H1 (cell line): Measurements from ENCODE around the gene NELFA. TPM values are rescaled to one million over a fixed set of nuclear protein-coding genes. Genes with fewer than 3 reads are reported as not detected.

ENCODE experiments used
- CTCF ChIA-PET: fragments of 300-600 bp; sonication (Branson Sonifier 250); formaldehyde crosslinking; loops from one replicate; lab custom pipeline; 2021; ENCODE audit not compliant: partially characterized antibody; lab: Charles Lee
- POLR2A ChIA-PET: fragments of 300-600 bp; sonication (Branson Sonifier 250); formaldehyde crosslinking; loops from one replicate; lab custom pipeline; 2021; ENCODE audit warnings: inconsistent platforms; ENCODE audit not compliant: partially characterized antibody; lab: Charles Lee
- DNase-seq, 2 experiments: peaks; one replicate each; pipeline versions ENCODE4 v3.0.0 to v3.0.0-alpha.2; 2010 to 2022; ENCODE audit warnings: low spot score in 2 of 2, low read depth in 1 of 2, mixed read lengths in 1 of 2
- FAIRE-seq: peaks from 2 replicates; lab custom pipeline; 2011; peaks lifted over from hg19 to GRCh38; lab: Jason Lieb, UNC
- H2AFZ ChIP-seq: 2 replicates; pipeline ENCODE4 v1.8.1; 2012; ENCODE audit warnings: low read length, inconsistent platforms
- H2AK5ac ChIP-seq: 2 replicates; pipeline ENCODE4 v1.6.1; 2013; ENCODE audit warnings: low read depth, low read length
- H2BK120ac ChIP-seq: replicated peaks from 2 replicates; pipeline ENCODE3; 2013; ENCODE audit warnings: low read depth, low read length, inconsistent platforms
- H2BK12ac ChIP-seq: 2 replicates; pipeline ENCODE4 v1.6.1; 2013; ENCODE audit warnings: low read depth, low read length
- H2BK15ac ChIP-seq: 2 replicates; pipeline ENCODE4 v1.6.1; 2013; ENCODE audit warnings: low read length
- H2BK20ac ChIP-seq: 2 replicates; pipeline ENCODE4 v1.6.1; 2013; ENCODE audit warnings: low read length
- H2BK5ac ChIP-seq: 2 replicates; pipeline ENCODE4 v1.6.1; 2013; ENCODE audit warnings: low read depth, low read length
- H3K14ac ChIP-seq: 2 replicates; pipeline ENCODE4 v1.6.1; 2013; ENCODE audit warnings: inconsistent platforms; ENCODE audit not compliant: insufficient read length
- H3K18ac ChIP-seq: 2 replicates; pipeline ENCODE4 v1.6.1; 2013; ENCODE audit warnings: low read length; ENCODE audit errors: extremely low read depth
- H3K23ac ChIP-seq: 2 replicates; pipeline ENCODE4 v1.6.1; 2013; ENCODE audit warnings: inconsistent platforms; ENCODE audit not compliant: insufficient read length
- H3K23me2 ChIP-seq: 2 replicates; pipeline ENCODE4 v1.6.1; 2013; ENCODE audit warnings: low read depth, low read length
- H3K27ac ChIP-seq: 2 replicates; pipeline ENCODE4 v1.6.1; 2011; ENCODE audit warnings: low read depth, low read length, inconsistent platforms
- H3K27me3 ChIP-seq, 4 experiments: replicated peaks in 1 of 4; 1 replicate in 1 of 4; 2 replicates in 3 of 4; pipeline versions ENCODE4 v1.6.1 to v1.8.1; 2011 to 2013; ENCODE audit warnings: low read length in 3 of 4, mild to moderate bottlenecking in 3 of 4, inconsistent platforms in 2 of 4, mixed read lengths in 2 of 4, moderate library complexity in 1 of 4; ENCODE audit not compliant: control insufficient read depth in 3 of 4, insufficient read depth in 3 of 4; ENCODE audit errors: extremely low read depth in 1 of 4
- H3K36me3 ChIP-seq, 4 experiments: 2 replicates each; pipeline versions ENCODE4 v1.6.1 to v1.8.1; 2011 to 2013; ENCODE audit warnings: mild to moderate bottlenecking in 4 of 4, low read length in 3 of 4, moderate library complexity in 2 of 4, control low read depth in 1 of 4, inconsistent platforms in 1 of 4; ENCODE audit not compliant: insufficient read depth in 4 of 4, control insufficient read depth in 2 of 4
- H3K4ac ChIP-seq: replicated peaks from 2 replicates; pipeline ENCODE3; 2013; ENCODE audit warnings: low read length, low read depth, mixed read lengths, inconsistent platforms; ENCODE audit not compliant: insufficient read length
- H3K4me1 ChIP-seq, 4 experiments: replicated peaks in 1 of 4; 1 replicate in 1 of 4; 2 replicates in 3 of 4; pipeline versions ENCODE4 v1.6.1 to v1.8.1; 2011 to 2013; ENCODE audit warnings: low read length in 3 of 4, inconsistent platforms in 2 of 4, mixed read lengths in 1 of 4; ENCODE audit not compliant: insufficient read depth in 4 of 4, control insufficient read depth in 3 of 4
- H3K4me2 ChIP-seq, 2 experiments: 2 replicates each; pipeline versions ENCODE4 v1.6.1 to v1.8.1; 2011 to 2013; ENCODE audit warnings: low read depth in 2 of 2, low read length in 2 of 2, control low read depth in 1 of 2, inconsistent platforms in 1 of 2, mild to moderate bottlenecking in 1 of 2; ENCODE audit not compliant: insufficient read depth in 1 of 2
- H3K4me3 ChIP-seq, 4 experiments: fragments of 200-600, 300-600 bp in 1 of 4; sonication (generic), shearing (Covaris generic), sonication (Bioruptor Twin) in 1 of 4; 2 replicates each; pipeline versions ENCODE4 v1.5.1 to v1.8.1; 2011 to 2016; ENCODE audit warnings: low read length in 4 of 4, low read depth in 3 of 4, control low read depth in 2 of 4, inconsistent platforms in 2 of 4, mild to moderate bottlenecking in 2 of 4, mixed read lengths in 1 of 4, moderate library complexity in 1 of 4; ENCODE audit not compliant: insufficient read depth in 2 of 4; ENCODE audit errors: extremely low read depth in 1 of 4
- H3K56ac ChIP-seq: replicated peaks from 2 replicates; pipeline ENCODE3; 2013; ENCODE audit warnings: low read depth, mild to moderate bottlenecking, mixed read lengths, low read length, inconsistent platforms; ENCODE audit not compliant: insufficient read length
- H3K79me1 ChIP-seq: 2 replicates; pipeline ENCODE4 v1.6.1; 2013; ENCODE audit warnings: low read depth, low read length, control low read depth
- H3K79me2 ChIP-seq, 2 experiments: 2 replicates each; pipeline versions ENCODE4 v1.6.1 to v1.8.1; 2012 to 2013; ENCODE audit warnings: low read length in 2 of 2, mild to moderate bottlenecking in 2 of 2, inconsistent platforms in 1 of 2; ENCODE audit not compliant: insufficient read depth in 2 of 2, control insufficient read depth in 1 of 2
- H3K9ac ChIP-seq, 4 experiments: replicated peaks in 1 of 4; 1 replicate in 1 of 4; 2 replicates in 3 of 4; pipeline versions ENCODE4 v1.6.1 to v1.8.1; 2011 to 2013; ENCODE audit warnings: low read depth in 3 of 4, low read length in 3 of 4, control low read depth in 2 of 4, mild to moderate bottlenecking in 2 of 4, moderate library complexity in 2 of 4, inconsistent platforms in 1 of 4; ENCODE audit errors: extremely low read depth in 1 of 4
- H3K9me3 ChIP-seq, 2 experiments: 2 replicates each; pipeline versions ENCODE4 v1.6.1 to v1.8.1; 2012 to 2013; ENCODE audit warnings: mild to moderate bottlenecking in 2 of 2, moderate library complexity in 2 of 2, control low read depth in 1 of 2, inconsistent platforms in 1 of 2, low read depth in 1 of 2, low read length in 1 of 2, mixed read lengths in 1 of 2; ENCODE audit not compliant: insufficient read depth in 2 of 2
- H4K20me1 ChIP-seq, 2 experiments: replicated peaks in 1 of 2; 2 replicates each; pipeline versions ENCODE3 to v1.8.1; 2011 to 2013; ENCODE audit warnings: inconsistent platforms in 2 of 2, low read length in 2 of 2, mild to moderate bottlenecking in 1 of 2; ENCODE audit not compliant: insufficient read depth in 2 of 2, control insufficient read depth in 1 of 2
- H4K5ac ChIP-seq: 2 replicates; pipeline ENCODE4 v1.6.1; 2013; ENCODE audit warnings: low read length, low read depth, mixed read lengths, inconsistent platforms; ENCODE audit not compliant: insufficient read length
- H4K8ac ChIP-seq: 2 replicates; pipeline ENCODE4 v1.8.0; 2013; ENCODE audit warnings: mild to moderate bottlenecking, moderate library complexity, low read length, inconsistent platforms; ENCODE audit not compliant: insufficient read depth; ENCODE audit errors: extremely low read depth
- H4K91ac ChIP-seq: replicated peaks from 2 replicates; pipeline ENCODE3; 2013; ENCODE audit warnings: low read length, mixed read lengths, inconsistent platforms; ENCODE audit not compliant: insufficient read length
- CREB1 ChIP-seq: IDR thresholded peaks from 2 replicates; pipeline ENCODE4 v1.6.1; 2012; ENCODE audit warnings: inconsistent platforms
- WGBS, 2 experiments: shearing (Covaris generic) in 1 of 2; methylation state at CpG; one replicate each; pipeline versions ENCODE4 v1.1.6 to v1.1.7; 2013 to 2015; ENCODE audit warnings: low lambda C conversion rate in 2 of 2, mixed read lengths in 2 of 2, inconsistent platforms in 1 of 2, low coverage in 1 of 2, missing lambda C conversion rate in 1 of 2; ENCODE audit not compliant: insufficient replicate concordance in 2 of 2, insufficient coverage in 1 of 2, insufficient read length in 1 of 2; ENCODE audit errors: extremely low coverage in 1 of 2, missing lambda C conversion rate in 1 of 2; 5-methylcytosine and 5-hydroxymethylcytosine counted together
- polyA plus RNA-seq, 7 experiments: library from polyadenylated mRNA; depleted of rRNA in 3 of 7; stranded (reverse) in 5 of 7; unstranded in 2 of 7; fragments of >200 nt in 5 of 7; fragments of 200-250 nt in 2 of 7; gene quantifications; 1 replicate in 5 of 7; 2 replicates in 1 of 7; 4 replicates in 1 of 7; pipeline versions ENCODE4 v1.2.1 to v1.2.3, GENCODE V29; 2011 to 2013; ENCODE audit warnings: missing spikeins in 2 of 7, mixed read lengths in 2 of 7
- total RNA-seq: library from RNA; stranded (reverse); fragmentation: NEBNext Ultra II Directional; extraction: Animal tissue kit (Norgen Biotek cat#: 25700); gene quantifications from 2 replicates; pipeline ENCODE4 v1.2.1, GENCODE V29; 2021

Gene NELFA
- total and polyA plus RNA-seq, 2 of the 8 experiments (the other 6 are each of a cell fraction or from before 2014, with no cell fraction given), result 41.8 to 57.5 TPM

DNA sequence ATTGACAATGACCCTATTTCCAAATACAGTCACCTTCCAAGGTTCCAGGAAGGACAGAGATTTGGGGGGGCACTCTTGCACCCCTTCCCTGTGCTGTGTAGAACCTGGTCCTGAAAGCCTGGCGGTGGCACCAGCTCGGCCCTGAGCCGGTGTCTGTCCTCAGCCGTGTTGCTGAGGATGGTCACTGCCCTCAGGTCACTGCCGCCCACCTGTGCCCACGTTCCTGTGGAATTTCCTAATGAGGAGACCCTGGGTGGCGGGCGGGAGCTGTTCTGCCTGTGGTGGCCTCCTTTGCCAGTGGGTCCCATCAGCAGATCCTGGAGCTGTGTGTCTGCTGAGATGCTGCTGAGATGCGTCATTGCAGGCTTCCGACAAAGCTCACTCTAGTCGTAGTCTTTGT lies 32.9 kb downstream of the NELFA start:
- H3K79me1 ChIP-seq, result peaks cover 2% of the 10 kb centered on the region; the same call in 1 of the 2 replicates
- no peak overlapping the region for H4K91ac ChIP-seq
- H4K8ac ChIP-seq, result no peak overlapping the region
- WGBS, 2 experiments, result 89% methylated on average over 11 of the region's 11 CpGs; no CpG with 5 or more reads in 1 of the 2 experiments
- no peak overlapping the region for H2AK5ac ChIP-seq
- H3K4me3 ChIP-seq, result no peak overlapping the region
- POLR2A ChIA-PET, result interaction anchor here (1.0 kb wide), 1 partner anchor 18 kb away, joined by 3 read pairs; no protein-coding TSS in a partner anchor
- no peak overlapping the region for H2BK20ac ChIP-seq
- no peak overlapping the region for H2AFZ ChIP-seq
- H4K20me1 ChIP-seq, result peaks cover 2 to 17% of the 10 kb centered on the region in 2 experiments
- H3K56ac ChIP-seq, result no peak overlapping the region
- H3K4me1 ChIP-seq, result no peaks in the 10 kb centered on the region
- H2BK120ac ChIP-seq, result no peak overlapping the region
- H3K36me3 ChIP-seq, result peaks cover 12 to 61% (median 47%) of the 10 kb centered on the region in 4 experiments; a peak in 7 of 8 replicates
- no peak overlapping the region for H3K9ac ChIP-seq
- H3K23me2 ChIP-seq, result no peaks in the 10 kb centered on the region
- no peak overlapping the region for H3K27ac ChIP-seq
- no peak overlapping the region for H2BK5ac ChIP-seq
- H3K23ac ChIP-seq, result no peak overlapping the region
- FAIRE-seq, result no peak
- H2BK15ac ChIP-seq, result no peak overlapping the region
- H3K9me3 ChIP-seq, result no peaks in the 10 kb centered on the region
- H4K5ac ChIP-seq, result no peak overlapping the region
- H3K27me3 ChIP-seq, result no peaks in the 10 kb centered on the region
- no peak overlapping the region for H3K14ac ChIP-seq
- no peak overlapping the region for H3K4me2 ChIP-seq
- no peak overlapping the region for H3K18ac ChIP-seq
- no peak overlapping the region for H2BK12ac ChIP-seq
- DNase-seq, result no peak
- CTCF ChIA-PET, result interaction anchor here (1.2 kb wide), 1 partner anchor 13 kb away, joined by 6 read pairs; no protein-coding TSS in a partner anchor
- H3K4ac ChIP-seq, result no peak overlapping the region
- no peaks in the 10 kb centered on the region for H3K79me2 ChIP-seq
- TF ChIP-seq CREB1, result no peak
